HCT116 (cell line): ENCODE measurements around the gene TMED7. TPM values are rescaled to one million over a fixed set of nuclear protein-coding genes. Genes with fewer than 3 reads are reported as not detected.

Experiments used
- ATAC-seq: fragments of 200-7000 bp; cut with Tn5 transposase; 2 replicates; pipeline ENCODE4 v1.9.1; 2020; ENCODE audit warnings: mild to moderate bottlenecking, moderate library complexity
- BruUV-seq: library from RNA; stranded (reverse); fragments of 400-500 nt; replicated peaks from 2 replicates; lab custom pipeline; 2021; lab: Mats Ljungman, UMichigan
- CTCF ChIA-PET: fragments of 300-600 bp; sonication (Branson Sonifier 250); formaldehyde crosslinking; loops from one replicate; lab custom pipeline; 2021; ENCODE audit warnings: antibody characterized with exemption; lab: Charles Lee
- POLR2A ChIA-PET: fragments of 300-600, 350-600 bp; sonication (Branson Sonifier 250); formaldehyde crosslinking; loops from one replicate; lab custom pipeline; 2021; ENCODE audit warnings: antibody characterized with exemption; lab: Charles Lee
- RAD21 ChIA-PET, 2 experiments: fragments of 300-600 bp; sonication (Branson Sonifier 250); formaldehyde crosslinking; loops; one replicate each; lab custom pipeline; 2023; ENCODE audit warnings: low total read pairs in 2 of 2; ENCODE audit not compliant: uncharacterized antibody in 2 of 2, unreplicated experiment in 2 of 2, low non-redundant PET in 1 of 2; lab: Charles Lee
- DNase-seq: peaks from one replicate; pipeline ENCODE4 v3.0.0-alpha.2; 2010; ENCODE audit warnings: low read depth, low spot score
- H2AFZ ChIP-seq: fragments of 200-600 bp; shearing (Covaris generic), sonication (generic); 2 replicates; pipeline ENCODE4 v1.6.1; 2017; ENCODE audit warnings: low read depth, mixed run types, mixed read lengths, antibody characterized with exemption, low read length; ENCODE audit not compliant: poor library complexity, severe bottlenecking
- H3K27ac ChIP-seq: 2 replicates; pipeline ENCODE4 v1.5.1; 2012; ENCODE audit warnings: low read depth, low read length
- H3K27me3 ChIP-seq: fragments of 200-600 bp; sonication (generic); 2 replicates; pipeline ENCODE4 v1.6.1; 2016; ENCODE audit warnings: mixed run types, low read length, mixed read lengths; ENCODE audit not compliant: insufficient read depth
- H3K36me3 ChIP-seq, 2 experiments: fragments of 200-500 bp in 1 of 2; fragments of 200-600 bp in 1 of 2; sonication (Bioruptor generic) in 1 of 2; sonication (generic) in 1 of 2; 2 replicates each; pipeline versions ENCODE4 v1.5.1 to v1.6.1; 2014 to 2016; ENCODE audit warnings: low read length in 2 of 2, inconsistent platforms in 1 of 2, mixed read lengths in 1 of 2, mixed run types in 1 of 2; ENCODE audit not compliant: insufficient read depth in 2 of 2, control insufficient read depth in 1 of 2
- H3K4me1 ChIP-seq, 2 experiments: fragments of 200-600 bp in 1 of 2; sonication (generic) in 1 of 2; 2 replicates each; pipeline versions ENCODE4 v1.5.1 to v1.6.1; 2012 to 2017; ENCODE audit warnings: low read length in 2 of 2, inconsistent platforms in 1 of 2, mild to moderate bottlenecking in 1 of 2, mixed read lengths in 1 of 2, mixed run types in 1 of 2, moderate library complexity in 1 of 2; ENCODE audit not compliant: insufficient read depth in 2 of 2, control insufficient read depth in 1 of 2
- H3K4me2 ChIP-seq: fragments of 200-600 bp; sonication (generic); 2 replicates; pipeline ENCODE4 v1.6.1; 2017; ENCODE audit warnings: mixed run types, low read length, mixed read lengths
- H3K4me3 ChIP-seq, 2 experiments: fragments of 200-600 bp in 1 of 2; sonication (generic) in 1 of 2; replicated peaks in 1 of 2; 2 replicates each; pipeline ENCODE4 v1.5.1; 2011 to 2016; ENCODE audit warnings: low read length in 2 of 2, control low read depth in 1 of 2, low read depth in 1 of 2, mild to moderate bottlenecking in 1 of 2, mixed read lengths in 1 of 2, mixed run types in 1 of 2
- H3K79me2 ChIP-seq: fragments of 200-600 bp; sonication (generic); 2 replicates; pipeline ENCODE4 v1.6.1; 2017; ENCODE audit warnings: mild to moderate bottlenecking, mixed run types, low read length, moderate library complexity, mixed read lengths; ENCODE audit not compliant: insufficient read depth
- H3K9ac ChIP-seq: fragments of 200-600 bp; sonication (generic); 2 replicates; pipeline ENCODE4 v1.6.1; 2016; ENCODE audit warnings: low read length, mixed read lengths
- H3K9me2 ChIP-seq: fragments of 200-600 bp; sonication (generic), shearing (Covaris generic); 2 replicates; pipeline ENCODE4 v1.6.1; 2017; ENCODE audit warnings: mixed run types, mild to moderate bottlenecking, moderate library complexity; ENCODE audit not compliant: insufficient read depth
- H3K9me3 ChIP-seq, 2 experiments: fragments of 200-500 bp in 1 of 2; fragments of 200-600 bp in 1 of 2; sonication (Bioruptor generic) in 1 of 2; sonication (generic) in 1 of 2; 2 replicates each; pipeline ENCODE4 v1.6.1; 2014 to 2017; ENCODE audit warnings: low read length in 2 of 2, mixed read lengths in 2 of 2, inconsistent platforms in 1 of 2, low read depth in 1 of 2, mild to moderate bottlenecking in 1 of 2, mixed run types in 1 of 2, moderate library complexity in 1 of 2; ENCODE audit not compliant: control insufficient read depth in 1 of 2, insufficient read depth in 1 of 2
- H4K20me1 ChIP-seq: fragments of 200-600 bp; sonication (generic), shearing (Covaris generic); 2 replicates; pipeline ENCODE4 v1.6.1; 2017; ENCODE audit warnings: mixed run types, mild to moderate bottlenecking, moderate library complexity; ENCODE audit not compliant: insufficient read depth
- ATF3 ChIP-seq: IDR thresholded peaks from 2 replicates; pipeline ENCODE4 v1.6.1; 2012
- CBX3 ChIP-seq: IDR thresholded peaks from 2 replicates; pipeline ENCODE4 v1.6.1; 2012; ENCODE audit warnings: low read depth
- CEBPB ChIP-seq: IDR thresholded peaks from 2 replicates; pipeline ENCODE4 v1.6.1; 2012; ENCODE audit warnings: low read depth
- EGR1 ChIP-seq: IDR thresholded peaks from 2 replicates; pipeline ENCODE4 v1.6.1; 2012; ENCODE audit warnings: low read depth
- ELF1 ChIP-seq: IDR thresholded peaks from 2 replicates; pipeline ENCODE4 v1.6.1; 2012; ENCODE audit warnings: low read depth, borderline replicate concordance
- EZH2 ChIP-seq: fragments of 200-600 bp; sonication (generic); IDR thresholded peaks from 2 replicates; pipeline ENCODE4 v1.6.1; 2017; ENCODE audit warnings: antibody characterized with exemption, mixed run types
- EZH2phosphoT487 ChIP-seq: fragments of 200-600 bp; IDR thresholded peaks from 2 replicates; pipeline ENCODE4 v1.6.1; 2018; ENCODE audit warnings: antibody characterized with exemption, borderline replicate concordance
- FOSL1 ChIP-seq: IDR thresholded peaks from 2 replicates; pipeline ENCODE4 v1.6.1; 2012; ENCODE audit warnings: low read depth
- JUND ChIP-seq: IDR thresholded peaks from 2 replicates; pipeline ENCODE4 v1.6.1; 2012
- MAX ChIP-seq: IDR thresholded peaks from 2 replicates; pipeline ENCODE4 v1.6.1; 2012
- POLR2A ChIP-seq: IDR thresholded peaks from 2 replicates; pipeline ENCODE4 v1.7.0; 2011; ENCODE audit warnings: borderline replicate concordance; ENCODE audit not compliant: insufficient read depth, insufficient read length; ENCODE audit errors: extremely low read depth
- POLR2AphosphoS5 ChIP-seq: IDR thresholded peaks from 2 replicates; pipeline ENCODE4 v1.6.1; 2011; ENCODE audit warnings: mild to moderate bottlenecking, low read depth, low read length, moderate library complexity
- RAD21 ChIP-seq: IDR thresholded peaks from 2 replicates; pipeline ENCODE4 v1.6.1; 2012; ENCODE audit warnings: low read depth, mild to moderate bottlenecking
- REST ChIP-seq: IDR thresholded peaks from 2 replicates; pipeline ENCODE4 v1.6.1; 2012; ENCODE audit warnings: low read depth
- SIN3A ChIP-seq: IDR thresholded peaks from 2 replicates; pipeline ENCODE4 v1.6.1; 2012; ENCODE audit warnings: low read depth
- SP1 ChIP-seq: IDR thresholded peaks from 2 replicates; pipeline ENCODE4 v1.6.1; 2012; ENCODE audit warnings: low read depth
- SRF ChIP-seq: IDR thresholded peaks from 2 replicates; pipeline ENCODE4 v1.6.1; 2012; ENCODE audit warnings: low read depth
- TCF7L2 ChIP-seq: IDR thresholded peaks from 2 replicates; pipeline ENCODE4 v1.7.0; 2011; ENCODE audit warnings: borderline replicate concordance, inconsistent platforms; ENCODE audit not compliant: insufficient read depth, insufficient read length; ENCODE audit errors: extremely low read depth
- YY1 ChIP-seq: IDR thresholded peaks from 2 replicates; pipeline ENCODE4 v1.6.1; 2011; ENCODE audit warnings: low read length, low read depth, moderate library complexity, mild to moderate bottlenecking; ENCODE audit not compliant: insufficient replicate concordance; ENCODE audit errors: extremely low read depth
- ZBTB33 ChIP-seq: IDR thresholded peaks from 2 replicates; pipeline ENCODE4 v1.6.1; 2011; ENCODE audit warnings: mild to moderate bottlenecking, low read length, moderate library complexity; ENCODE audit not compliant: insufficient replicate concordance; ENCODE audit errors: extremely low read depth
- ZFX ChIP-seq: fragments of 450-650 bp; IDR thresholded peaks from 2 replicates; pipeline ENCODE4 v1.6.1; 2017
- ZNF274 ChIP-seq: fragments of 200-500 bp; sonication (Bioruptor generic); IDR thresholded peaks from 2 replicates; pipeline ENCODE4 v1.6.1; 2014; ENCODE audit warnings: mild to moderate bottlenecking, low read depth, low read length, inconsistent platforms
- intact Hi-C: fragments of 100-400 bp; cut with micrococcal nuclease; formaldehyde crosslinking; loops from 2 replicates; pipeline ENCODE4 v1.10.0; 2022
- total RNA-seq: library from RNA; stranded (reverse); gene quantifications from one replicate; pipeline ENCODE4 v1.2.1, GENCODE V29; 2021; ENCODE audit not compliant: unreplicated experiment

Gene TMED7
- total RNA-seq, 1 experiment from 2014 or later: 167 TPM

GRCh38 chr5:115634343-115635132 lies 8.7 kb upstream of the TMED7 start:
- Histone ChIP-seq H4K20me1 (no peaks in the 10 kb centered on the region), H3K79me2 (no peaks in the 10 kb centered on the region), H3K4me1 (peaks cover 4 to 34% of the 10 kb centered on the region in 2 experiments; a peak in 3 of 4 replicates), H3K9me3 (no peaks in the 10 kb centered on the region), H3K9me2 (no peaks in the 10 kb centered on the region), H3K36me3 (no peaks in the 10 kb centered on the region), H3K9ac (peak overlapping the region; percentile 29), H3K27me3 (no peaks in the 10 kb centered on the region), H2AFZ (peak overlapping the region; percentile 84), H3K4me2 (peak overlapping the region; percentile 55), H3K4me3 (peak overlapping the region in 1 of 2 experiments; percentile 13; a peak in 3 of 4 replicates), H3K27ac (no peak overlapping the region)
- ChIA-PET POLR2A (interaction anchor here (0.9 kb wide), 2 partner anchors 192 to 401 kb away, joined by 3 to 4 read pairs; no protein-coding TSS in a partner anchor), RAD21 (interaction anchor here (0.6 to 1.1 kb wide), 3 partner anchors 205 to 434 kb away, joined by 4 to 6 read pairs (median 5); no protein-coding TSS in a partner anchor), CTCF (interaction anchor here (0.7 to 2.9 kb wide), 13 partner anchors 8 to 435 kb away, joined by 3 to 13 read pairs (median 3); partner anchors contain the start of genes AP3S1 and ATG12)
- ATAC-seq (peak; percentile 92), DNase-seq (peak; percentile 70)
- TSS peak; percentile 87 for BruUV-seq
- intact Hi-C loops: loop anchor here (1.0 to 2.0 kb wide), 5 partner anchors 196 to 434 kb away; partner anchors contain the start of gene ARL14EPL
- TF ChIP-seq POLR2A: no peak
- TF ChIP-seq ZFX: no peak
- no peak for TF ChIP-seq MAX
- no peak for TF ChIP-seq JUND
- TF ChIP-seq ZBTB33: no peak
- TF ChIP-seq EZH2phosphoT487: no peak
- peak; percentile 44; the same call in 1 of the 2 replicates for TF ChIP-seq CBX3
- TF ChIP-seq TCF7L2: peak; percentile 97
- TF ChIP-seq RAD21: peak; percentile 96
- no peak for TF ChIP-seq ELF1
- TF ChIP-seq SIN3A: no peak
- TF ChIP-seq SP1: no peak
- TF ChIP-seq SRF: no peak
- TF ChIP-seq EGR1: no peak
- TF ChIP-seq EZH2: no peak
- TF ChIP-seq FOSL1: no peak
- TF ChIP-seq ZNF274: no peak
- no peak for TF ChIP-seq ATF3
- TF ChIP-seq REST: no peak
- peak; percentile 41 for TF ChIP-seq YY1
- no peak for TF ChIP-seq CEBPB
- TF ChIP-seq POLR2AphosphoS5: 0 out of 2 replicates have a peak, but pooled peaks have one; percentile 24
